Progenitor cell of endocrine pancreas (in vitro differentiated cells): ENCODE data around the gene OSBPL3. TPM values are rescaled to one million over a fixed set of nuclear protein-coding genes. Genes with fewer than 3 reads are reported as not detected.

Experiments used
- DNase-seq: peaks from one replicate; pipeline ENCODE4 v3.0.0; 2021; ENCODE audit warnings: low spot score; ENCODE audit not compliant: unreplicated experiment
- H3K27ac Mint-ChIP-seq: 2 replicates; pipeline ENCODE4 v1.8.0; 2021; ENCODE audit warnings: mild to moderate bottlenecking, moderate library complexity, mixed read lengths
- H3K27me3 Mint-ChIP-seq: 2 replicates; pipeline ENCODE4 v1.8.0; 2021; ENCODE audit warnings: mixed read lengths
- H3K36me3 Mint-ChIP-seq: 2 replicates; pipeline ENCODE4 v1.8.0; 2022; ENCODE audit warnings: mixed read lengths; ENCODE audit not compliant: insufficient read depth
- H3K4me1 Mint-ChIP-seq: 2 replicates; pipeline ENCODE4 v1.8.0; 2021; ENCODE audit warnings: low read depth, mixed read lengths
- H3K4me3 Mint-ChIP-seq: 2 replicates; pipeline ENCODE4 v1.8.0; 2021; ENCODE audit warnings: low read depth, mild to moderate bottlenecking, moderate library complexity, mixed read lengths
- H3K9me3 Mint-ChIP-seq: 2 replicates; pipeline ENCODE4 v1.8.0; 2021; ENCODE audit warnings: low read depth, mixed read lengths
- total RNA-seq: library from RNA; stranded (reverse); gene quantifications from 2 replicates; pipeline ENCODE4 v1.2.1, GENCODE V29; 2021
- TF ChIP-seq, protein P1 (sequence below): fragments of 200-600 bp; sonication (generic); IDR thresholded peaks from one replicate; pipeline ENCODE4 v1.5.0; 2021; ENCODE audit warnings: antibody characterized with exemption, mild to moderate bottlenecking; ENCODE audit not compliant: unreplicated experiment

OSBPL3 gene
- total RNA-seq, 1 donor from 2014 or later, result 11.6 TPM

DNA sequence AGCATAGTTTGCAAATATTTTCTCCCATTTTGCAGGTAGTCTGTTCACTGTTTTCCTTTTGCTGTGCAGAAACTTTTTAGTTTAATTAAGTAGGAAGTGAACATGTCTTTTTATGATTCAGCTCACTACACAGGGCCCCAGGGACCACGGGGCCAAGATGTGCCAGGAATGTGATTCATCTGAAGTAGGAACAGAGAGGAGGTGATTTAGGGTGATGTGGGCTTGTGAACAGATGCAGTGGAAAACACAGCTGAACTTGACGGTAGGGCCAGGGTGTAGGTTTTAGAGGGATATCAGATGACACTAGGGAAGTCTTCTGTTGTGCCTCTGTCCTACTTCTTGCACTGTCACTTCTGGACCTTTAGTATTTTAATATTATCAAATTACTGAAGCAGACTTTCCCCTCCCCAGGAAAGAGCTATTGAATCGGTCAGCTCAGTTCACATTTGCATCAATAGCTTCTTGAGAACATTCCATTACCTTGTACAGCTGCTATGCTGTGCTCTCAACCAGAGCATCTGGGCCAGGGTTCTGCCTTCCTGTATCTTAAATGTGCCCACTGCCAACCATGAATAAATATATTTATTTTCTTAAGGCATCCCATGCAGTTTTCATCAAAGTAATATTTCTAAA lies 96.9 kb downstream of the OSBPL3 start:
- TF ChIP-seq, protein P1, sequence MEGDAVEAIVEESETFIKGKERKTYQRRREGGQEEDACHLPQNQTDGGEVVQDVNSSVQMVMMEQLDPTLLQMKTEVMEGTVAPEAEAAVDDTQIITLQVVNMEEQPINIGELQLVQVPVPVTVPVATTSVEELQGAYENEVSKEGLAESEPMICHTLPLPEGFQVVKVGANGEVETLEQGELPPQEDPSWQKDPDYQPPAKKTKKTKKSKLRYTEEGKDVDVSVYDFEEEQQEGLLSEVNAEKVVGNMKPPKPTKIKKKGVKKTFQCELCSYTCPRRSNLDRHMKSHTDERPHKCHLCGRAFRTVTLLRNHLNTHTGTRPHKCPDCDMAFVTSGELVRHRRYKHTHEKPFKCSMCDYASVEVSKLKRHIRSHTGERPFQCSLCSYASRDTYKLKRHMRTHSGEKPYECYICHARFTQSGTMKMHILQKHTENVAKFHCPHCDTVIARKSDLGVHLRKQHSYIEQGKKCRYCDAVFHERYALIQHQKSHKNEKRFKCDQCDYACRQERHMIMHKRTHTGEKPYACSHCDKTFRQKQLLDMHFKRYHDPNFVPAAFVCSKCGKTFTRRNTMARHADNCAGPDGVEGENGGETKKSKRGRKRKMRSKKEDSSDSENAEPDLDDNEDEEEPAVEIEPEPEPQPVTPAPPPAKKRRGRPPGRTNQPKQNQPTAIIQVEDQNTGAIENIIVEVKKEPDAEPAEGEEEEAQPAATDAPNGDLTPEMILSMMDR, result no peak
- Mint-ChIP-seq H3K27ac (no peak overlapping the region), H3K27me3 (no peaks in the 10 kb centered on the region), H3K4me3 (no peak overlapping the region), H3K9me3 (no peaks in the 10 kb centered on the region), H3K36me3 (no peaks in the 10 kb centered on the region), H3K4me1 (peaks cover 8% of the 10 kb centered on the region)
- no peak for DNase-seq

DNA sequence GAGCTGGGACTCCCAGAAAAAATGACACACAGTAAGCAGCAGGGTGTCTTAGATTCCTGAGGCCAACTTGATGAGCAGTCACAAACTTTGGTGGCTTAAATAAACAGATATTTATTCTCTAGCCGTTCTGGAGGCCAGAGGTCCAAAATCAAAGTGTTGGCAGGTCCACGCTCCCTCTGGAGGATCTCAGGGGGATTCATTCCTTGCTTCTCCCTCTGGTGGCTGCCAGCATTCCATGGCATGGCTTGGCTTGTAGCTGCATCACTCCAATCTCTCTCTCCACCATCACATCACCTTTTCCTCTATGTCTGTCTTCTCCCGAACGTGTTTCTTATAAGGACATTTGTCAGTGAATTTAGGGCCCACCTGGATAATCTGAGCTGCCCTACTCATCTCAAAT lies 98.4 kb downstream of the OSBPL3 start:
- no peak overlapping the region for H3K27ac Mint-ChIP-seq
- H3K27me3 Mint-ChIP-seq, result no peaks in the 10 kb centered on the region
- TF ChIP-seq, protein P1, result peak; percentile 19
- no peaks in the 10 kb centered on the region for H3K9me3 Mint-ChIP-seq
- H3K4me3 Mint-ChIP-seq, result no peak overlapping the region
- peaks cover 8% of the 10 kb centered on the region for H3K4me1 Mint-ChIP-seq
- no peak for DNase-seq
- no peaks in the 10 kb centered on the region for H3K36me3 Mint-ChIP-seq

DNA sequence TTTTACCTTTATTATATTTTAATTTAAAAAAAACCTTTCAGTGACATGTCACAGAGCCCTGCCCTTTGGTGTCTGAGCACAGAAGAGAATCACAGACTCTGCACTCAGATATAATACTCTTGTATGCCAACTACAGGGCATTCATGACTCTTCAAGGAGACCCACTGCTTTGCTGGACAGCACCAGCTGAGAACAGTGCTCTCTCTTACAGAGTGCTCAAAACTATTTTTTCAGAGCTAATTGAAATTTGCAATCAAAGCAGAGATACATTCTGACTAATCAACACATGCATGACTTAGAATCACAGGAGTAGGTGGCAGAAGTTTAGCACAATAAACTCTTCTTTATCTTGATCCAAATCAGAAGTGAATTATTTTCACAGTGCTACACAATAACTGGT lies 99.1 kb downstream of the OSBPL3 start:
- DNase-seq, result no peak
- Mint-ChIP-seq H3K4me1 (peaks cover 8% of the 10 kb centered on the region), H3K4me3 (no peak overlapping the region), H3K27me3 (no peaks in the 10 kb centered on the region), H3K9me3 (no peaks in the 10 kb centered on the region), H3K27ac (no peak overlapping the region), H3K36me3 (no peaks in the 10 kb centered on the region)
- TF ChIP-seq, protein P1, result no peak

DNA sequence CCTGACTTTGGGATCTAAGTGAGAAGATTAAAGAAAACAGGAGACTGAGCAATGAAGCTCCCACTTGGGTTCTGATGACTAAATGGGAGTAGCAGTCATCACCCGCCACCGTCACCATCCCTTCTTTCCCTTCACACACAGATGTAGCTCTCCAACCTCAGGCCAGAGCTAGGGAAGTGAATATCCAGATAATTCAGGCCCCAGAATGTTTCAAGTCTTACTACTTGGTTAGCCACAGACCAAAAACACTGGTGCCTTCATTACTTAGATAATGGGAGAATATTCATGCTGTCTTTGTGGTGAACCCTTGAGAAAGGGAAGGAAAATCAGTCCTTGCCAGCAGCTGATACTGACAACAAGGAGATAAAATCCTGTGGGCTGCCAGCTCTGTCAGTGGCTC lies 100.7 kb downstream of the OSBPL3 start:
- TF ChIP-seq, protein P1, result no peak
- Mint-ChIP-seq H3K36me3 (no peaks in the 10 kb centered on the region), H3K27ac (no peak overlapping the region), H3K9me3 (no peaks in the 10 kb centered on the region), H3K27me3 (no peaks in the 10 kb centered on the region), H3K4me3 (no peak overlapping the region), H3K4me1 (peaks cover 4% of the 10 kb centered on the region)
- DNase-seq, result no peak

DNA sequence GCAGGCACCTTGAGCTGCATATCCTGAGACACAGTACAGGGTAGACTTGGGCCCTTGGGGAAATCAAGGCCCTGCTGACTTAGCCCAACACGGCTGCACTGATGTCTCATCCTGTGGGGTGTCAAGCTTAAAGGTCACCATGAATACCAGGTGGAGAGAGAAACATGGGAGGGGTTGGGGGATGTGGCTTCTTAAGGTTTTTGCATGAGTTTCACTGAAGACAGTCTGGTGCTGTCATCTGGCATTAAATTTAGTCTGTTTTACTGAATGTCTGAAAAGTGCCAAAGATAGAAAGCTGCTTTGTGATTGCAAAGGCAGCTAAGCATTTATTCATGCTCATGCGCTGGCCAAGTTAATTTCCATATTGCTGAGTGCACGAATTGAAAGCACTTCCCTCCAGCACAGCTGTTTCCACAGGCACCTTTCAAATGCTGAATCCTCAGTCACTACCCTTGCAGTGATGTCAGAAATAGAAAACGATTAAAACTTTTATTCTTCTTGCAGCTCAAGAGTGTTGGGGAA lies 102.1 kb downstream of the OSBPL3 start:
- no peak overlapping the region for H3K27ac Mint-ChIP-seq
- no peaks in the 10 kb centered on the region for H3K36me3 Mint-ChIP-seq
- H3K27me3 Mint-ChIP-seq, result no peaks in the 10 kb centered on the region
- DNase-seq, result no peak
- TF ChIP-seq, protein P1, result no peak
- H3K9me3 Mint-ChIP-seq, result no peaks in the 10 kb centered on the region
- H3K4me3 Mint-ChIP-seq, result no peak overlapping the region
- H3K4me1 Mint-ChIP-seq, result no peaks in the 10 kb centered on the region
